Panc1 (cell line): ENCODE measurements around the gene NGEF. TPM values are rescaled to one million over a fixed set of nuclear protein-coding genes. Genes with fewer than 3 reads are reported as not detected.
A peak's percentile ranks its signal among the peaks of the same experiment; 100 is the strongest.

Source experiments
- ATAC-seq: fragments of 200-7000 bp; cut with Tn5 transposase; 2 replicates; pipeline ENCODE4 v1.9.1; 2020; ENCODE audit warnings: mild to moderate bottlenecking, moderate library complexity
- BruUV-seq: library from RNA; stranded (reverse); fragments of 400-500 nt; replicated peaks from 2 replicates; lab custom pipeline; 2021; lab: Mats Ljungman, UMichigan
- CTCF ChIA-PET: fragments of 300-600 bp; sonication (Branson Sonifier 250); formaldehyde crosslinking; loops from one replicate; lab custom pipeline; 2022; ENCODE audit warnings: antibody characterized with exemption; lab: Charles Lee
- POLR2A ChIA-PET: fragments of 300-600 bp; sonication (Branson Sonifier 250); formaldehyde crosslinking; loops from one replicate; lab custom pipeline; 2022; ENCODE audit warnings: antibody characterized with exemption; lab: Charles Lee
- DNase-seq: peaks from one replicate; pipeline ENCODE4 v3.0.0-alpha.2; 2010; ENCODE audit warnings: low read depth, low spot score
- H3K27ac ChIP-seq: 2 replicates; pipeline ENCODE4 v1.5.1; 2011; ENCODE audit warnings: mild to moderate bottlenecking, low read length, inconsistent platforms
- H3K27me3 ChIP-seq: fragments of 200-500 bp; sonication (Bioruptor generic); 2 replicates; pipeline ENCODE4 v1.6.0; 2014; ENCODE audit warnings: low read length, inconsistent platforms; ENCODE audit not compliant: control insufficient read depth, insufficient read depth
- H3K36me3 ChIP-seq: fragments of 200-500 bp; sonication (Bioruptor generic); 2 replicates; pipeline ENCODE4 v1.5.1; 2014; ENCODE audit warnings: inconsistent platforms, mild to moderate bottlenecking, low read length, moderate library complexity; ENCODE audit not compliant: control insufficient read depth, insufficient read depth
- H3K4me1 ChIP-seq: 2 replicates; pipeline ENCODE4 v1.5.1; 2011; ENCODE audit warnings: inconsistent platforms, mild to moderate bottlenecking, low read length, moderate library complexity; ENCODE audit not compliant: control insufficient read depth, insufficient read depth
- H3K4me3 ChIP-seq, 2 experiments: 2 replicates each; pipeline ENCODE4 v1.5.1; 2011 to 2012; ENCODE audit warnings: low read depth in 2 of 2, low read length in 2 of 2, mild to moderate bottlenecking in 2 of 2, inconsistent platforms in 1 of 2, moderate library complexity in 1 of 2
- H3K9me3 ChIP-seq: fragments of 200-500 bp; sonication (Bioruptor generic); 2 replicates; pipeline ENCODE4 v1.5.1; 2014; ENCODE audit warnings: low read depth, mild to moderate bottlenecking, inconsistent platforms, low read length, moderate library complexity; ENCODE audit not compliant: control insufficient read depth, insufficient read depth
- CTCF ChIP-seq: fragments of 450-650 bp; IDR thresholded peaks from 2 replicates; pipeline ENCODE4 v1.5.1; 2017; ENCODE audit warnings: mild to moderate bottlenecking
- POLR2AphosphoS5 ChIP-seq: IDR thresholded peaks from 2 replicates; pipeline ENCODE4 v1.6.1; 2012; ENCODE audit warnings: mild to moderate bottlenecking, low read depth, low read length, moderate library complexity
- SIN3A ChIP-seq: IDR thresholded peaks from 2 replicates; pipeline ENCODE4 v1.6.1; 2012; ENCODE audit warnings: low read depth, mild to moderate bottlenecking, low read length, moderate library complexity, borderline replicate concordance; ENCODE audit not compliant: insufficient read depth
- TCF7L2 ChIP-seq: IDR thresholded peaks from 2 replicates; pipeline ENCODE4 v1.6.1; 2011; ENCODE audit warnings: mild to moderate bottlenecking, low read depth, low read length, inconsistent platforms
- in situ Hi-C: cut with HindIII; loops from 2 replicates; pipeline ENCODE4 v1.10.0; 2016; ENCODE audit warnings: low sequenced_read_pairs, low pct_unique_long_range_greater_than_20kb
- intact Hi-C: fragments of 100-400 bp; cut with micrococcal nuclease; formaldehyde crosslinking; loops from one replicate; pipeline ENCODE4 v1.10.0; 2022; ENCODE audit not compliant: unreplicated experiment
- total RNA-seq: library from RNA; stranded (reverse); gene quantifications from one replicate; pipeline ENCODE4 v1.2.1, GENCODE V29; 2021; ENCODE audit not compliant: unreplicated experiment
- TF ChIP-seq, protein P1 (sequence below), 2 experiments: IDR thresholded peaks; 2 replicates each; pipeline ENCODE4 v1.6.1; 2011 to 2012; ENCODE audit warnings: low read depth in 2 of 2, control low read depth in 1 of 2, low read length in 1 of 2, mild to moderate bottlenecking in 1 of 2, moderate library complexity in 1 of 2; ENCODE audit not compliant: insufficient read depth in 1 of 2

Gene NGEF
- total RNA-seq, 1 experiment from 2014 or later = 17.8 TPM

DNA sequence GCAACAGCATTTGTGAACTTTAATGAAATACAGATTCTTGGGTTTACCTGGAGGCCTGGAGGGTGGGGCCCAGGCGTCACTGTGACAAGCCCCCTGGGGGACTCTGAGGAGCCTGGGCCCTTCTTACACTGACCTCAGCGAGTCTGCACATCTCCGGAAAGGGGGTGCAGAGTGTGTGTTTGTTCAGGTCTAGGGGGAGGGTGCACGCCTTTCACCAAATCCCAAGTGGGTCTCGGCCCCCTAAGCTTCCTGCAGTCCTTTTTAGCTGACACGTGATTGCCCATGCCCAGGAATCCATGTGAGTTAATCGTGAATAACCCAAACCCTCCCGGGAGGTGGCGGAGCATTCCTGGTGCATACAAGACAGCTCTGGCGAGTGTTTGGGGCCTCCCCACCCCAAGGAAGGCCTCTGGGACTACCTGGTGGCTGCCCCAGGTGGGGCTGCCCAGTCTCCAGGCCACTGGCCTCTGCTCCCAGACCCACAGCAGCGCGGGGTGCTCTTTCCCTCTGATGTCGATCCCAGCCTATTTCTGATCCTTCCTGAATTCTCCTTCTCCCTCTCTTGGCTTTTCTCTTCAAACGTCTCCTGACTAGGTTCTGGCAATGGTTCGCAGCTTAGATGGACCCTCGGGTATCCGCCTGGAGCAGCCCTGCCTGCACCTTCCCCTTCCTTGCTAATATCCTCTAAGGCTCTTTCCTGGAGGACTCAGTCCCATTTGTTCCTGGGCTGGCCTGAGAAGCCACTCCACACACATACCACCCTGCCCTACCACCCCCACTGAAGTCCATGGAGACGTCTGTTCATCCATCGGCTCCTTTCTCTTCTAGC, 10.0 kb downstream of the NGEF start:
- Histone ChIP-seq H3K4me3 (no peak overlapping the region), H3K27ac (no peak overlapping the region), H3K9me3 (no peaks in the 10 kb centered on the region), H3K27me3 (no peaks in the 10 kb centered on the region), H3K4me1 (no peaks in the 10 kb centered on the region), H3K36me3 (no peaks in the 10 kb centered on the region)
- intact Hi-C loops = no loop called here
- ATAC-seq (no peak), DNase-seq (no peak)
- POLR2A ChIA-PET = no interaction called here
- CTCF ChIA-PET = interaction anchor here (0.5 kb wide), 1 partner anchor 8 kb away, joined by 5 read pairs; no protein-coding TSS in a partner anchor
- in situ Hi-C loops = no loop called here
- no TSS peak for BruUV-seq
- no peak for TF ChIP-seq CTCF
- TF ChIP-seq, protein P1, sequence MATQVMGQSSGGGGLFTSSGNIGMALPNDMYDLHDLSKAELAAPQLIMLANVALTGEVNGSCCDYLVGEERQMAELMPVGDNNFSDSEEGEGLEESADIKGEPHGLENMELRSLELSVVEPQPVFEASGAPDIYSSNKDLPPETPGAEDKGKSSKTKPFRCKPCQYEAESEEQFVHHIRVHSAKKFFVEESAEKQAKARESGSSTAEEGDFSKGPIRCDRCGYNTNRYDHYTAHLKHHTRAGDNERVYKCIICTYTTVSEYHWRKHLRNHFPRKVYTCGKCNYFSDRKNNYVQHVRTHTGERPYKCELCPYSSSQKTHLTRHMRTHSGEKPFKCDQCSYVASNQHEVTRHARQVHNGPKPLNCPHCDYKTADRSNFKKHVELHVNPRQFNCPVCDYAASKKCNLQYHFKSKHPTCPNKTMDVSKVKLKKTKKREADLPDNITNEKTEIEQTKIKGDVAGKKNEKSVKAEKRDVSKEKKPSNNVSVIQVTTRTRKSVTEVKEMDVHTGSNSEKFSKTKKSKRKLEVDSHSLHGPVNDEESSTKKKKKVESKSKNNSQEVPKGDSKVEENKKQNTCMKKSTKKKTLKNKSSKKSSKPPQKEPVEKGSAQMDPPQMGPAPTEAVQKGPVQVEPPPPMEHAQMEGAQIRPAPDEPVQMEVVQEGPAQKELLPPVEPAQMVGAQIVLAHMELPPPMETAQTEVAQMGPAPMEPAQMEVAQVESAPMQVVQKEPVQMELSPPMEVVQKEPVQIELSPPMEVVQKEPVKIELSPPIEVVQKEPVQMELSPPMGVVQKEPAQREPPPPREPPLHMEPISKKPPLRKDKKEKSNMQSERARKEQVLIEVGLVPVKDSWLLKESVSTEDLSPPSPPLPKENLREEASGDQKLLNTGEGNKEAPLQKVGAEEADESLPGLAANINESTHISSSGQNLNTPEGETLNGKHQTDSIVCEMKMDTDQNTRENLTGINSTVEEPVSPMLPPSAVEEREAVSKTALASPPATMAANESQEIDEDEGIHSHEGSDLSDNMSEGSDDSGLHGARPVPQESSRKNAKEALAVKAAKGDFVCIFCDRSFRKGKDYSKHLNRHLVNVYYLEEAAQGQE (IDR thresholded peaks at IDR 0.05; ENCODE audit: insufficient read depth in 1 of 2, low read depth in 2 of 2, low read length in 1 of 2) = no peak
- TF ChIP-seq POLR2AphosphoS5 = no peak
- no peak for TF ChIP-seq SIN3A
- no peak for TF ChIP-seq TCF7L2

- in situ Hi-C loops = no loop called here
- Histone ChIP-seq H3K27ac (peak overlapping the region; percentile 32; the same call in 1 of the 2 replicates), H3K27me3 (no peaks in the 10 kb centered on the region), H3K9me3 (no peaks in the 10 kb centered on the region), H3K36me3 (no peaks in the 10 kb centered on the region), H3K4me1 (no peaks in the 10 kb centered on the region), H3K4me3 (no peak overlapping the region)
- ATAC-seq = no peak
- CTCF ChIA-PET = interaction anchor here (0.6 kb wide), 1 partner anchor 17 kb away, joined by 4 read pairs; no protein-coding TSS in a partner anchor
- intact Hi-C loops = no loop called here
- no peak for TF ChIP-seq TCF7L2
- BruUV-seq = no TSS peak
- POLR2A ChIA-PET = no interaction called here
- no peak for DNase-seq
Measured at GRCh38 chr2:233000886-233001750, 11.9 kb downstream of the NGEF start.
